IMR-90 (cell line): ENCODE results near the gene ITPK1. TPM values are rescaled to one million over a fixed set of nuclear protein-coding genes. Genes with fewer than 3 reads are reported as not detected.

ENCODE experiments used
- ATAC-seq: fragments of 200-7000 bp; cut with Tn5 transposase; 2 replicates; pipeline ENCODE4 v1.9.1; 2020; ENCODE audit warnings: low read depth, mild to moderate bottlenecking, moderate library complexity
- BruUV-seq: library from RNA; stranded (reverse); fragments of 400-500 nt; replicated peaks from 2 replicates; lab custom pipeline; 2021; lab: Mats Ljungman, UMichigan
- CTCF ChIA-PET: fragments of 300-600 bp; formaldehyde crosslinking; extraction: SDS; loops from one replicate; lab custom pipeline; 2021; ENCODE audit warnings: antibody characterized with exemption; lab: Yijun Ruan, JAX
- POLR2A ChIA-PET: fragments of 300-600 bp; sonication (Branson Sonifier 250); formaldehyde crosslinking; loops from one replicate; lab custom pipeline; 2022; ENCODE audit warnings: antibody characterized with exemption; ENCODE audit not compliant: unreplicated experiment; lab: Charles Lee
- DNase-seq: peaks from one replicate; pipeline ENCODE4 v3.0.0; 2013
- H2AFZ ChIP-seq: replicated peaks from 2 replicates; pipeline ENCODE3; 2013; ENCODE audit warnings: low read length, mild to moderate bottlenecking; ENCODE audit not compliant: poor library complexity
- H2AK5ac ChIP-seq: 2 replicates; pipeline ENCODE4 v1.6.1; 2013; ENCODE audit warnings: low read depth, low read length, inconsistent platforms
- H2AK9ac ChIP-seq: replicated peaks from 2 replicates; pipeline ENCODE3; 2013; ENCODE audit warnings: mild to moderate bottlenecking, low read depth, low read length, moderate library complexity; ENCODE audit not compliant: poor library complexity
- H2BK120ac ChIP-seq: 2 replicates; pipeline ENCODE4 v1.6.1; 2013; ENCODE audit warnings: low read depth, low read length, inconsistent platforms
- H2BK15ac ChIP-seq: 3 replicates; pipeline ENCODE4 v1.6.1; 2013; ENCODE audit warnings: low read depth, low read length, inconsistent platforms
- H2BK20ac ChIP-seq: 2 replicates; pipeline ENCODE4 v1.6.1; 2013; ENCODE audit warnings: low read depth, mild to moderate bottlenecking, inconsistent platforms, low read length, moderate library complexity
- H2BK5ac ChIP-seq: 2 replicates; pipeline ENCODE4 v1.6.1; 2013; ENCODE audit warnings: mild to moderate bottlenecking, low read depth, low read length, inconsistent platforms; ENCODE audit not compliant: poor library complexity, severe bottlenecking
- H3K14ac ChIP-seq: replicated peaks from 2 replicates; pipeline ENCODE4 v1.6.1; 2013; ENCODE audit warnings: low read depth, low read length, inconsistent platforms
- H3K18ac ChIP-seq: 2 replicates; pipeline ENCODE4 v1.6.1; 2013; ENCODE audit warnings: low read depth, low read length, control low read depth
- H3K23ac ChIP-seq: 2 replicates; pipeline ENCODE4 v1.6.1; 2013; ENCODE audit warnings: low read depth, low read length, inconsistent platforms
- H3K27ac ChIP-seq: 2 replicates; pipeline ENCODE4 v1.5.1; 2013; ENCODE audit warnings: mild to moderate bottlenecking, control low read depth, low read length; ENCODE audit not compliant: insufficient read depth
- H3K27me3 ChIP-seq: 2 replicates; pipeline ENCODE4 v1.6.1; 2013; ENCODE audit warnings: low read length; ENCODE audit not compliant: control insufficient read depth, insufficient read depth
- H3K36me3 ChIP-seq: 2 replicates; pipeline ENCODE4 v1.6.1; 2013; ENCODE audit warnings: low read length, mixed read lengths; ENCODE audit not compliant: control insufficient read depth, insufficient read depth
- H3K4ac ChIP-seq: 2 replicates; pipeline ENCODE4 v1.6.1; 2013; ENCODE audit warnings: low read depth, low read length, inconsistent platforms
- H3K4me1 ChIP-seq: 2 replicates; pipeline ENCODE4 v1.6.1; 2013; ENCODE audit warnings: low read length, mixed read lengths; ENCODE audit not compliant: control insufficient read depth, insufficient read depth
- H3K4me2 ChIP-seq: 2 replicates; pipeline ENCODE4 v1.6.1; 2013; ENCODE audit warnings: low read depth, mild to moderate bottlenecking, control low read depth, low read length, moderate library complexity
- H3K4me3 ChIP-seq: 2 replicates; pipeline ENCODE4 v1.5.1; 2013; ENCODE audit warnings: low read depth, mild to moderate bottlenecking, control low read depth, low read length, moderate library complexity; ENCODE audit not compliant: insufficient read depth
- H3K56ac ChIP-seq: 2 replicates; pipeline ENCODE4 v1.6.1; 2013; ENCODE audit warnings: low read length, inconsistent platforms; ENCODE audit not compliant: insufficient read depth; ENCODE audit errors: extremely low read depth
- H3K79me1 ChIP-seq, 2 experiments: 2 replicates each; pipeline ENCODE4 v1.6.1; 2013; ENCODE audit warnings: low read length in 2 of 2, inconsistent platforms in 1 of 2, low read depth in 1 of 2
- H3K9ac ChIP-seq: 2 replicates; pipeline ENCODE4 v1.6.1; 2013; ENCODE audit warnings: low read depth, low read length, control low read depth
- H3K9me1 ChIP-seq: 2 replicates; pipeline ENCODE4 v1.6.1; 2013; ENCODE audit warnings: low read length, inconsistent platforms; ENCODE audit not compliant: insufficient read depth
- H3K9me3 ChIP-seq: 2 replicates; pipeline ENCODE4 v1.6.1; 2013; ENCODE audit warnings: low read length; ENCODE audit not compliant: control insufficient read depth, insufficient read depth
- H4K20me1 ChIP-seq: 2 replicates; pipeline ENCODE4 v1.6.1; 2013; ENCODE audit warnings: low read length, inconsistent platforms; ENCODE audit not compliant: insufficient read depth
- H4K5ac ChIP-seq: 2 replicates; pipeline ENCODE4 v1.6.1; 2013; ENCODE audit warnings: mild to moderate bottlenecking, low read depth, low read length, control low read depth
- H4K8ac ChIP-seq, 2 experiments: 2 replicates each; pipeline ENCODE4 v1.6.1; 2013; ENCODE audit warnings: low read depth in 2 of 2, low read length in 2 of 2, control low read depth in 1 of 2, inconsistent platforms in 1 of 2
- H4K91ac ChIP-seq: 2 replicates; pipeline ENCODE4 v1.6.1; 2013; ENCODE audit warnings: low read depth, low read length, inconsistent platforms; ENCODE audit not compliant: insufficient read depth
- BHLHE40 ChIP-seq: fragments of 150-350 bp; IDR thresholded peaks from 2 replicates; pipeline ENCODE4 v1.6.1; 2016; ENCODE audit warnings: mild to moderate bottlenecking, low read depth, low read length
- CEBPB ChIP-seq: IDR thresholded peaks from 2 replicates; pipeline ENCODE4 v1.6.1; 2012; ENCODE audit warnings: low read depth, low read length, improper control_type of control experiment
- CHD1 ChIP-seq: IDR thresholded peaks from 2 replicates; pipeline ENCODE4 v1.6.1; 2012; ENCODE audit warnings: low read depth, low read length, improper control_type of control experiment
- FOS ChIP-seq: fragments of 150-350 bp; IDR thresholded peaks from 2 replicates; pipeline ENCODE4 v1.6.1; 2016; ENCODE audit warnings: low read depth, low read length
- MAZ ChIP-seq: IDR thresholded peaks from 2 replicates; pipeline ENCODE4 v1.6.1; 2012; ENCODE audit warnings: low read depth, mild to moderate bottlenecking, low read length, improper control_type of control experiment, moderate library complexity, borderline replicate concordance
- MXI1 ChIP-seq: IDR thresholded peaks from 2 replicates; pipeline ENCODE4 v1.6.1; 2012; ENCODE audit warnings: low read depth, mild to moderate bottlenecking, low read length, moderate library complexity, borderline replicate concordance
- NFE2L2 ChIP-seq: fragments of 150-350 bp; IDR thresholded peaks from 2 replicates; pipeline ENCODE4 v1.6.1; 2016; ENCODE audit warnings: low read depth, mild to moderate bottlenecking, low read length
- POLR2A ChIP-seq: IDR thresholded peaks from 2 replicates; pipeline ENCODE4 v1.6.1; 2012; ENCODE audit warnings: mild to moderate bottlenecking, low read depth, low read length
- RAD21 ChIP-seq: IDR thresholded peaks from 2 replicates; pipeline ENCODE4 v1.6.1; 2012; ENCODE audit warnings: low read length, improper control_type of control experiment
- RCOR1 ChIP-seq: IDR thresholded peaks from 2 replicates; pipeline ENCODE4 v1.6.1; 2012; ENCODE audit warnings: mild to moderate bottlenecking, low read length, improper control_type of control experiment; ENCODE audit not compliant: insufficient replicate concordance
- RFX5 ChIP-seq: IDR thresholded peaks from 2 replicates; pipeline ENCODE4 v1.8.0; 2012; ENCODE audit warnings: low read depth, mild to moderate bottlenecking, low read length, moderate library complexity
- SMC3 ChIP-seq: fragments of 150-350 bp; IDR thresholded peaks from 2 replicates; pipeline ENCODE4 v1.6.1; 2016; ENCODE audit warnings: low read depth, mild to moderate bottlenecking, antibody characterized with exemption, low read length, moderate library complexity
- WGBS, 2 experiments: methylation state at CpG; one replicate each; pipeline versions ENCODE4 v1.1.5 to v1.1.7; 2013; ENCODE audit warnings: missing lambda C conversion rate in 2 of 2; ENCODE audit not compliant: insufficient read length in 1 of 2; ENCODE audit errors: extremely low coverage in 2 of 2; 5-methylcytosine and 5-hydroxymethylcytosine counted together
- dilution Hi-C: fragments of 300-500 bp; cut with HindIII; formaldehyde crosslinking; loops from one replicate; pipeline ENCODE4 v1.14.3; 2018; ENCODE audit warnings: low sequenced_read_pairs; ENCODE audit not compliant: unreplicated experiment
- in situ Hi-C: fragments of 300-500 bp; cut with MboI; formaldehyde crosslinking; loops from 3 replicates; pipeline ENCODE4 v1.14.3; 2019; ENCODE audit warnings: low sequenced_read_pairs, inconsistent platforms, mixed read lengths
- intact Hi-C: fragments of 100-400 bp; cut with micrococcal nuclease; formaldehyde crosslinking; loops from 2 replicates; pipeline ENCODE4 v1.10.0; 2022
- polyA plus RNA-seq, 3 experiments: library from polyadenylated mRNA; depleted of rRNA; stranded (reverse); fragments of >200 nt; gene quantifications; 2 replicates each; pipeline ENCODE4 v1.2.3, GENCODE V29; 2012; ENCODE audit warnings: low replicate concordance in 1 of 3
- total RNA-seq: library from RNA; depleted of rRNA; stranded (reverse); fragments of >200 nt; gene quantifications from 2 replicates; pipeline ENCODE4 v1.2.3, GENCODE V29; 2012
- TF ChIP-seq, protein P1 (sequence below): fragments of 150-350 bp; IDR thresholded peaks from 2 replicates; pipeline ENCODE4 v1.6.1; 2016; ENCODE audit warnings: low read depth, mild to moderate bottlenecking, low read length, moderate library complexity, borderline replicate concordance
- TF ChIP-seq, protein P2 (sequence below): conservative IDR thresholded peaks from 2 replicates; pipeline ENCODE4 v1.5.1; 2012; ENCODE audit warnings: mild to moderate bottlenecking, low read depth, low read length, improper control_type of control experiment
- TF ChIP-seq, protein P3 (sequence below): fragments of 150-350 bp; IDR thresholded peaks from 2 replicates; pipeline ENCODE4 v1.6.1; 2017; ENCODE audit warnings: mild to moderate bottlenecking, antibody characterized with exemption, low read length, low read depth

Gene ITPK1
- total and polyA plus RNA-seq, 2 of the 4 experiments (the other 2 are of a cell fraction), result 21.7 to 26.9 TPM

DNA sequence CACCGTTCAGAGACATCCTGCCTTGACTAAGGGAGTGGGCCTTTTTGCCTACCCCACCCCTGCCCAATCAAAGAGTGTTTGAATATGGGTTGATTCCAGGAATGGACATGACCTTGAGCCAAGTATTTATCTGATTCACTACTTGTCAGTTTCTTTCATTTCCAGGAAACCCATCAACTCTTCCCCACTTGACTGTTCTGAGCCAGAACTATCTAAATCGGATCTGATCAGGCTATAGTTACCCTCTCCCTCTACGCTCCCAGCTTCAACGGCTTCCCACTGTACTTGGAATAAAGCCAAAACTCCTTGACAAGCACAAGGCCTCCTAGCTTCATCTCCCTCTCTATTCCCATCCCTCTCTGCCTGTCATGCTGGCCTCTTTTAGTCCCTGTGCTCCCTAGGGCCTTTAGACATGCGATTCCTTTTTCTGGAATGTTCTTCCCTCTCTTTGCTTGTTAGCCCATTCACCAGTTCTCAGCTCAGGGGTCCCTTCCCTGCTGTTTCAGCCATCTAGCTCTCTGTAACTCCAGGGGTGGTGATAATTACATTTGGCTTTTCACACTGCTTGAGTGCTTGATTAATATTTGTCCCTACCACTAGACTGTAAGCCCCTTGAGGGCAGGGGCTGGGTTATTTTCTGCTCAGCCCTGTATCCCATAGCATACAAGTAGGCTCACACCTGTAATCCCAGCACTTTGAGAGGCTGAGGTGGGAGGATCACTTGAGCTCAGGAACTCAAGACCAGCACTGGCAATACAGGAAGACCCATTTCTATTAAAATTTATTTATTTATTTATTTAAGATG is 5.5 kb upstream of the ITPK1 start:
- no peak overlapping the region for H2AFZ ChIP-seq
- H3K23ac ChIP-seq, result no peak overlapping the region
- H2BK20ac ChIP-seq, result no peak overlapping the region
- H3K4me3 ChIP-seq, result no peak overlapping the region
- H3K36me3 ChIP-seq, result no peaks in the 10 kb centered on the region
- H3K4ac ChIP-seq, result no peak overlapping the region
- no TSS peak for BruUV-seq
- no peak overlapping the region for H2AK9ac ChIP-seq
- H3K56ac ChIP-seq, result no peak overlapping the region
- H3K9me1 ChIP-seq, result peaks cover 3% of the 10 kb centered on the region; the same call in 1 of the 2 replicates
- H3K9ac ChIP-seq, result no peak overlapping the region
- no peak overlapping the region for H2BK5ac ChIP-seq
- H4K91ac ChIP-seq, result no peak overlapping the region
- H4K8ac ChIP-seq, result no peak overlapping the region
- no peak overlapping the region for H3K18ac ChIP-seq
- no peak overlapping the region for H3K14ac ChIP-seq
- no peak overlapping the region for H2AK5ac ChIP-seq
- WGBS, 2 experiments, result 80% methylated on average over 1 of the region's 5 CpGs; no CpG with 5 or more reads in 1 of the 2 experiments
- H3K4me1 ChIP-seq, result peaks cover 2% of the 10 kb centered on the region; the same call in 1 of the 2 replicates
- intact Hi-C loops (no loop called here), in situ Hi-C loops (no loop called here), dilution Hi-C loops (no loop called here)
- ChIA-PET POLR2A (no interaction called here), CTCF (interaction anchor here (0.9 kb wide), 1 partner anchor 8 kb away, joined by 5 read pairs; no protein-coding TSS in a partner anchor)
- ATAC-seq (no peak), DNase-seq (no peak)
- H2BK120ac ChIP-seq, result no peak overlapping the region
- H4K5ac ChIP-seq, result no peak overlapping the region
- no peaks in the 10 kb centered on the region for H3K79me1 ChIP-seq
- H2BK15ac ChIP-seq, result no peak overlapping the region
- H3K4me2 ChIP-seq, result no peak overlapping the region
- H3K27ac ChIP-seq, result no peak overlapping the region
- no peaks in the 10 kb centered on the region for H4K20me1 ChIP-seq
- peaks cover 4% of the 10 kb centered on the region; the same call in 1 of the 2 replicates for H3K27me3 ChIP-seq
- H3K9me3 ChIP-seq, result no peaks in the 10 kb centered on the region
- no peak for TF ChIP-seq BHLHE40
- TF ChIP-seq RFX5, result no peak
- no peak for TF ChIP-seq POLR2A
- no peak for TF ChIP-seq SMC3
- TF ChIP-seq NFE2L2, result no peak
- TF ChIP-seq, protein P1, sequence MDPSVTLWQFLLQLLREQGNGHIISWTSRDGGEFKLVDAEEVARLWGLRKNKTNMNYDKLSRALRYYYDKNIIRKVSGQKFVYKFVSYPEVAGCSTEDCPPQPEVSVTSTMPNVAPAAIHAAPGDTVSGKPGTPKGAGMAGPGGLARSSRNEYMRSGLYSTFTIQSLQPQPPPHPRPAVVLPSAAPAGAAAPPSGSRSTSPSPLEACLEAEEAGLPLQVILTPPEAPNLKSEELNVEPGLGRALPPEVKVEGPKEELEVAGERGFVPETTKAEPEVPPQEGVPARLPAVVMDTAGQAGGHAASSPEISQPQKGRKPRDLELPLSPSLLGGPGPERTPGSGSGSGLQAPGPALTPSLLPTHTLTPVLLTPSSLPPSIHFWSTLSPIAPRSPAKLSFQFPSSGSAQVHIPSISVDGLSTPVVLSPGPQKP, result no peak
- no peak for TF ChIP-seq MAZ
- no peak for TF ChIP-seq RCOR1
- TF ChIP-seq CHD1, result no peak
- no peak for TF ChIP-seq FOS
- TF ChIP-seq, protein P2, sequence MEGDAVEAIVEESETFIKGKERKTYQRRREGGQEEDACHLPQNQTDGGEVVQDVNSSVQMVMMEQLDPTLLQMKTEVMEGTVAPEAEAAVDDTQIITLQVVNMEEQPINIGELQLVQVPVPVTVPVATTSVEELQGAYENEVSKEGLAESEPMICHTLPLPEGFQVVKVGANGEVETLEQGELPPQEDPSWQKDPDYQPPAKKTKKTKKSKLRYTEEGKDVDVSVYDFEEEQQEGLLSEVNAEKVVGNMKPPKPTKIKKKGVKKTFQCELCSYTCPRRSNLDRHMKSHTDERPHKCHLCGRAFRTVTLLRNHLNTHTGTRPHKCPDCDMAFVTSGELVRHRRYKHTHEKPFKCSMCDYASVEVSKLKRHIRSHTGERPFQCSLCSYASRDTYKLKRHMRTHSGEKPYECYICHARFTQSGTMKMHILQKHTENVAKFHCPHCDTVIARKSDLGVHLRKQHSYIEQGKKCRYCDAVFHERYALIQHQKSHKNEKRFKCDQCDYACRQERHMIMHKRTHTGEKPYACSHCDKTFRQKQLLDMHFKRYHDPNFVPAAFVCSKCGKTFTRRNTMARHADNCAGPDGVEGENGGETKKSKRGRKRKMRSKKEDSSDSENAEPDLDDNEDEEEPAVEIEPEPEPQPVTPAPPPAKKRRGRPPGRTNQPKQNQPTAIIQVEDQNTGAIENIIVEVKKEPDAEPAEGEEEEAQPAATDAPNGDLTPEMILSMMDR, result no peak
- TF ChIP-seq, protein P3, sequence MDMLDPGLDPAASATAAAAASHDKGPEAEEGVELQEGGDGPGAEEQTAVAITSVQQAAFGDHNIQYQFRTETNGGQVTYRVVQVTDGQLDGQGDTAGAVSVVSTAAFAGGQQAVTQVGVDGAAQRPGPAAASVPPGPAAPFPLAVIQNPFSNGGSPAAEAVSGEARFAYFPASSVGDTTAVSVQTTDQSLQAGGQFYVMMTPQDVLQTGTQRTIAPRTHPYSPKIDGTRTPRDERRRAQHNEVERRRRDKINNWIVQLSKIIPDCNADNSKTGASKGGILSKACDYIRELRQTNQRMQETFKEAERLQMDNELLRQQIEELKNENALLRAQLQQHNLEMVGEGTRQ, result no peak
- no peak for TF ChIP-seq MXI1
- no peak for TF ChIP-seq CEBPB
- TF ChIP-seq RAD21, result no peak
